Fibroblast of lung (primary cell): Measurements from ENCODE around the gene TMEM178B.

Source experiments
- CTCF ChIP-seq, 2 donors: IDR thresholded peaks in 1 of 2; conservative IDR thresholded peaks in 1 of 2; 1 replicate in 1 of 2; 2 replicates in 1 of 2; pipeline ENCODE4 v1.5.1; 2011 to 2012; ENCODE audit warnings: low read length in 2 of 2, control low read depth in 1 of 2, inconsistent platforms in 1 of 2, low read depth in 1 of 2, mild to moderate bottlenecking in 1 of 2
- EZH2 ChIP-seq: IDR thresholded peaks from 2 replicates; pipeline ENCODE4 v1.5.1; 2012; ENCODE audit warnings: low read length, control low read depth, mild to moderate bottlenecking; ENCODE audit errors: missing control alignments

- no peak for TF ChIP-seq EZH2
- no peak for TF ChIP-seq CTCF (conservative IDR thresholded peaks at IDR 0.05 in 1 of 2, IDR thresholded peaks at IDR 0.05 in 1 of 2; ENCODE audit: low read depth in 1 of 2, low read length in 2 of 2)
These were observed 68.2 kb downstream of the TMEM178B start for GRCh38 chr7:141142058-141142457.
